Endometrium (tissue), 2 donors: ENCODE results near the gene MORC2.

Experiments used
- FAIRE-seq: peaks from 2 replicates; lab custom pipeline; 2012; peaks lifted over from hg19 to GRCh38; lab: Jason Lieb, UNC
- donor health status: control.
- donor health status: control.

Gene MORC2

DNA sequence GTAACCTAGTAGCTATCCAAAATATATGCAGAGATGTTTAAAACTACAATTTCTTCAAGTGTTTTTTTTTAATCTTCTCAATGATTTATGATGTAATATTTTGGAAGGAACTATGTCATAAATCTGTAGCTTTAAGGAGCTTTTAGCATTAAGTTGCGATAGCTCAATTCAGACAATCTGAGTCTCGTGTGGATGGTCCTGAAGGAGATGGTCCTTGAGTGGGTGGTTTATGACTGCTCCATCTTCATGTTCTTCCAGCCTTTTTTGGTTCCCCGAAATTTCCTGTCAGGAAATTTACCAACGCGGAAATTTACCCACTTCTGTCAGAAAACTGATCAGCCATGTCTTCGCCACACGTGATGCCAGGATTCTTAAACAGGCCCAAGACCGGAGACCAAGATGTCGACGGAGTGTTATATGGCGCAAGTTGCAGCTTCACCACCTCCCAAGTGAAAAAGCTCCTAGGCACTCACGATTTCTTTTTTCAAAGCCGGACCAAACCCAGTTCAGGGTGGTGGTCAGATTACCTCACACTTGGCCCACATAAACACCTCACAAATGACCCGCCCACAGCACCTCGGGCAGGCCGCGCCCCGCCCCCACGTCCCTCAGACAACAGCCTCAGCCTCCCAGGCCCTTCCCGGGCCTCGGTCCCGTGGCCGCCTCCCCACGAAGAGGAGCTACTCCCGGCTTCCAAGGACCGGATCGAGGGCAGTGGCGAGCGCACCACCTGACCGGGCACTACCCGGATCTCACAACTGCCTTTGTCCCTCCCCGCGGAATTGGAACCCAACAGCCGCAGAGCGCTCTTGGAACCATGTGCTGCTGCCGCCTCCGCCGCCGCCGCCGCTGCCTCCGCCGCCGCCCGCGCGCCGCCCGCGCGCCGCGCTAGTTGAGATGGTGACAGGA, at the start of gene MORC2:
TSS of gene MORC2 (minus strand) at position 760 of the 909 bp plus-strand sequence. CDS start 885 bp downstream, outside the sequence.
- no peak for FAIRE-seq

DNA sequence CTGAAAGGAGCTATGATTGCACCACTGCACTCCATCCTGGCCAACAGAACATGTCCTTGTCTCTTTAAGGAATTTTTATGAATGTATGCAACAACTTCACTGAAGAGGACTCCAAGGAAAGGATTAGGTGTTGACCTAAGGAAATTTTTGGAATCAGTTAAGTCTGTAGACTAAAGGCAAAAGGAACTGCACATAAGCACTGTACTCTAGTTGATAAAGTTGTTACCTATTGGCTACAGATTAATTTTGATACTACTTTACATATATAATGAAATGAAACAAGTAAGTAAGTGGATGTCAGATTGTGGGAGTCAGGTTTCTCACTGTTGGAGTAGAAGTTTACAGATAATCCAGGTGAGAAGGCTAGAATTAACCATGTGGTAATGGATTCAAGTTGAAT, 37.0 kb upstream of the MORC2 start:
- FAIRE-seq = no peak

DNA sequence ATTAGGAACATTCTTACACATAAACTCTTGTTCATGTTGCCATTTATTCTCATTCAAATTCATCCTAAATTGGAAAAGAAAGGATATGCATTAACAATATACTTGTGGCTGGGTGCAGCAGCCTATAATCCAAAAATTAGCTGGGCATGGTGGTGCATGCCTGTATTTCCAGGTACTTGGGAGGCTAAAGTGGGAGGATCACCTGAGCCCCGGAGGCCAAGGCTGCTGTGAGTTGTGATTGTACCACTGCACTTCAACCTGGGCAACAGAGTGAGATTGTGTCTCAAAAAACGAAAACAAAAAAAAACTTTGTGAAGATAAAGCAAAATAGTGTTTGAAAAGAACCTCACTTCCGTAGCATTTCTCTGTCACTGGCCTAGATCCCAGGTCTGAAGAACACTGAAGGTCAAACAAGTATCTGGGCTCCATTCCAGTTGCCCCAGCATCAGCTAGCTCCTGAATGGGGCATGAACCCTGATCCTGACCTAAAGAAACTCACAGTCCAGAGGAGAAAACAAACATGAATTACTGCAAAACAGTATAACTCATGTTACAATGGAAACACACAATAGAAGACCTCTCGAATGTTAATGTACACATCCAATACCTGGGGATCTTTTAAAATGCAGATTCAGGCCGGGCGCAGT, 32.7 kb upstream of the MORC2 start:
- FAIRE-seq = no peak

DNA sequence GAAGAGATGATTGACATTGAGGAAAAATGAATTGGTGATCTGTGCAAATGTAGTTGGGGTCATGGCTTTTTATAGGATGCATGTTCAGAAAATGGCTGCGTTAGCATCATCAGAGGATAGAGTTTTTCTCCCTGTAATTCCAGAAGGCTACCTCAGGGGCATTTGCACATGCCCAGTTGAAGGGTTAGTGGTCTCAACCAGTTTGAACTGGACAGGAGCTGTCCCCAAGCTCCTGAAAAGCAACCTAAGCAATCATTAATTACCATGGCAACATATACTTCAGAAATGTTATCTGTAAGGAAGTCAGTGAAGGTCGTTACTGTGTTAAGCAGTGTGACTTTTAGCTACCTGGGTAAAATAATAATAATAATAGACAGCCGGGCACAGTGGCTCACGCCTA, 29.8 kb upstream of the MORC2 start:
- no peak for FAIRE-seq

DNA sequence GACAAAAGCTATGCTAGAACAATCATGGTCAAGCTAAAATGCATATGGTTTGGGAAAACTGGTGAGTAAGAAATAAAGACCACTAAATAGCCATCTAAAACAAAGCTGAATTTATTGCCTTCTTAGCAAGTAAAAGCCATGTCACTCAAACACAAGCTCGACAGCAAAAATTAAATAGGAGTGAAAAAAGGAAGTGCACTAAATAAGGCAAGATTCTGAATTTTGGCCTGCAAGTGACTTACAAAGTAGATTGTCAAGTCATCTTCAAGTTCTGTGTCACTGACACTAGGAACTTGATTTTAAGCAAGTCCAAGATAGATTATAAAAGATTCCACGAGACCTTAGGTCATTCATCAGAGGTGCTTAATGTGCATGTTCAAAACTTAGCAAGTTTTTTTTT, 27.9 kb upstream of the MORC2 start:
- FAIRE-seq = no peak

DNA sequence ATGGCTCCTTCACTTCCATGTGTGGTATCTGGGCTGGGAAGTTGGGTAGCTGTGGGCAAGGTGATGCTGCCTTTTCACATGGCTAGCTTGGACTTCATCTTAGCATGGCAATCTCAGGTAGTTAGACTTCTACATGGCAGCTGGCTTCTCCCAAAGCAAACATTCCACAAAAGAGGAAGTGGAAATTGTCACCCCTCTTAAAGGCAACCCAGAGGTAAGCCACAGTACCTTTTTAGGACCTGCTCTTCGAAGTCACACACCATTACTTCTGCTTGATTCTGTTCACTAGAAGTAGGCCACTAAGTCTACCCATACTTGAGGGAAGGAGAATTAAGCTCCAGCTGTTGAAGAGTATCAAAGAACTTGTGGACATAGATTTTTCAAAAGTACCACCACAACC, 26.4 kb upstream of the MORC2 start:
- no peak for FAIRE-seq

DNA sequence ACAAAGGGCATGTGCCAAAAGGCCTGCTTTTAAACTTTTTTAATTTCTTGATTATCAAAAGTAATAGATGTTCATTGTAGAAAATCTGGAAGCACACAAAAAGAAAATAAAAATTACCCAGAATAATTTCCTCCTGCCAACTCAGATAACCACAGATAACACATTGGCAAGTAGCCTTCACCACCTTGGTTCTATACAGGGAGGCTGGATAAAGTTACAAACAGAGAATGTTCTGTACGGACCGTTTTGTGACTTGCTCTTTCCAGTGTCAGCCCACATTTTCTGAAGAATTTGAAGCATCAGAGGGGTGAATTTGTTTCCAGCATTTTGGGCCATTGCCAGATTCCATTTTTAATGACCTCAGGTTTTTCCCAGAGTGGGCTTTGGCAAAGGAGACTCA, 24.0 kb upstream of the MORC2 start:
- no peak for FAIRE-seq

DNA sequence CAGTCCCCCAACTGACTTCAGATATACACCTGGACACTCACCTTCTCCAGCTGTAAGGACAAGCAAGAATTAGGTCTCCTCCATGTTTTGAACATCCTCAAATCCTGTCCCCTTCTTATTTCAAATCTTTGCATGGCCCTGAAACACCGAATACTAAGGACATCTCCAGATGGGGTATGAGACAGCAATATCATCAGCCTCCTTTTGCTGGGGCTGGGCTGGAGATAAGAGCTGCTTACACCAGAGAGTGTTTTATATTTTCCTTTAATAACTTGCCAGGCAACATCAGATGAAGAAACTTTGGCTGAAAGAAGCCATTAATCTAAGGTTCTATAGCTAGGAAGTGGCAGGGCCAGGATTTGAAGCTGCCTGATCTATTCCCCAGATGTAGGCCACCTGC, 22.1 kb upstream of the MORC2 start:
- no peak for FAIRE-seq

DNA sequence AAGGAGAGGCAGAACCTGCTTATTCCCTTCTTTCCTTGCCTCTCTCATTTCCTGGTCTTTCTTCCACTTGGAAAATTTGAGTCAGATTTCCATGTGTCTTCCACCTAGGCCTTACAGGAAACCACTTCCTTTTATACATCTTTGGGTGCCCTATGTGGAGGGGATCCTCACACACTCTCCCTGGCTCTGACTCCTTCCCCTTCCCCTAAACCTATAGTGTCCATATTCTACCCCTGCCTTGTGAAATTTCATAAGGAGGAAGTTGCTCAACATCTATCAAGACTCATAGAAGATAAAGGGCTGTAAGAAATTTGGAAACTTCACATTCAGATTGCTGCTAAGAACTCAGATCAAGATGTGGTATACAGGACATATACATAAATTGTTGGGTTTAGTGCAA, 20.9 kb upstream of the MORC2 start:
- no peak for FAIRE-seq

DNA sequence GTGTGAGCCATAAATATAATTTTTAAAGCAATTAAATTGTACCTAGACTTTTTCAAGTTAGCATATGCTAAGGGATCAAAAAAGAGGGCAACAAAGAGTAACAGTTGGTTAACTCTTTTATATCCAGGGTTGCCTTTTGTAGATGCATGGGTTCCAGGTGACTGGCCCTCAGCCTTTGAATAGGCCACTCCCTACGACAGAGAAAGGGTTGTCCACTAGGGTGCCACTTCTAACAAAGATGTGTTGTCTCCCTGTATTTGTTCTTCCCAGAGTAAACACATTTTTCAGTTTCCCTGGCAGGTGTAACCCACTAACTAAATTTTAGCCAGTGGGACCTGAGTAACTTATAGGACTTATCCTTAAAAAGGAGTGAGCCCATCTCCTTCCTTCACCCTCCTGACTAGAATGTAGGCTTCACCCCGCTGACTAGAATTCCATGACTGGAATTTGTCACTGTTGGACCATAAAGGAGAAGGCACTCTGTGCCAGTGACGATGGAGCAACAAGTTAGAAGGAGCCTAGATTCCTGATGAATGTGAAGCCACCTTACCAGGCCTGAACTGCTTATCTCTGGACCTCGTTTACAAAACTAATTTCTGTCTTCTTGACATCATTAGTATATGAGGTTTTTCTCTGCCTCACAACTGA, 17.1 kb upstream of the MORC2 start:
- FAIRE-seq = no peak

DNA sequence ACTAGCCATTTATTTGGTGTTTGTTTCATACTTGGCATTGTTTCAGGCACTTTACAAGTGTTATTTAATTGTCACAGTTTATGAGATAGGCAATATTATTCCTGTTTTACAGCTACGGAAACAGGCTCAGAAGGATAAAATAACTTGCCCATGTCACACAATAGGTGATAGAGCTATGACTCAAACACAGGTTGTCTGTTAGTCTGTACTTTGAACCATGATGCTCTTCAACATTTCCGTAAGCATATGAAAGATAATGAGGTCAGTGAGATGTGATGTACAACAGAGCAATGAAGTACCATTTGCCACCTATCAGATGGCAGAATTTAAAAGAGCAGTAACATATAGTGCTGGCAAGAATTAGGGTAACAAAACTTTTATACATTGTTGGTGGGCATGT, 15.7 kb upstream of the MORC2 start:
- no peak for FAIRE-seq

DNA sequence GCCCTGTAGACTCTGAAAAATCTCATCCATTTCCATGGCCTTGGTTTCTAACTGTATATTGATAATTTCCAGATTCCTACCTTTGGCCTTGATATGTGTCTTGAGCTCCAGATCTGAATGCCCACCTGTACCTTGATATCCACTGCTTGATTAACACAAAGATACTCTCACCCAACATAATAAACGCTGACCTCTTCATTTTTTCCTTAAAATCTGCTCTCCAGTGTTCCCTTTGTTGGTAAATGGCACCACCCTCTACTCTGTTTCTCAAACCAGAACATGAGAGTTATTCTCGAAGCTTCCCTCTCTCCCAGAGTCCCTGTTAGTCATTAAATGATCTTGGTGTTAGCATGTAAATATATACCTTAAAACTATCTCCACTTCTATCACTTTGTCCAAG, 13.9 kb upstream of the MORC2 start:
- FAIRE-seq = no peak

DNA sequence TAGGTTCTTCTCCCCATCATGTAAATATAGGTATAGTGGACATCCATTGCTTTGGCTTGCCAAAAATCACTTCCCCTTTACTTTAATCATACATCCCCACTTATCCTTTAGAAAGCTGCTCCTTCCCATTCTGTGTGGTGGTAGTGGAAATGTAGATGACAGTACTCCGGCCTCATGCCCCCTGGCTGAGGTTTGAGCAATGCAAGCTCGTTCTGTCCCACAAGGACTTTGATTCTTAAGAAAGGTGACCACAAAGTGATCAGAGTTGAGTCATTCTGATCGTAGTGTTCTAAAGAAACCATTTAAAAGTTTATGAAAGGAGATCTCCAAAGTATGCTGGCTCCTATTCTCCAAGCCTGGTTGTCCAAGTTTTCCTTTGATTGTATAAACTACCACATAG, 11.4 kb upstream of the MORC2 start:
- FAIRE-seq = no peak

DNA sequence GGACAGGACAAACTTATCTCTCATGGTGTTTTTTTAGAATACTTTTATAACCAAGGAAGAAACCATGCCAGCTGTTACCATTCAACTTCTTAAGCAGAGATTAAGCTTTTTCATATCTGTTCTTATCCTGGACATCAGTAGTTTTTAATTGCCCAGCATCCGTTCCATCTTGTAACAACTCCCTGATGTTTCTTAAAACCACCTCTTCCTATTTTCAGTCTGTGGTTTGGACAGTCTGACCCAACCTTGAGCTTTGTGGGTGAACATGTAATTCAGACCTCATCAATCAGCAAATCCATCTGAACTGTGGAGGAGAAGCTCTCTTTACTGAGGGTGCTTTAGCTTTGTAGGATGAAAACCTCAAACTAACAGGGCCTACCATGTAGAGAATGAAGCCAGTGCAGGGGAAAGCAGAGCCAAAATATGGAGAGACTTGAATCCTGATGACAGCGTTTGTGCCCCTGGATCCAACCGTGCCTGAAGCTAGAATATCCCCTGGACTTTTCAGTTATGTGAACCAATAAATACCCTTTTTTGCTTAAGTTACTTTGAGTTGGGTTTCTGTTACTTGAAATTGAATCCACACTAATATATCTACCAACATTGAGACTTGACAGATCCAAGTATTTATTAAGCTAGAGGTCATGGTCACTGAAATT, 9.9 kb upstream of the MORC2 start:
- no peak for FAIRE-seq

DNA sequence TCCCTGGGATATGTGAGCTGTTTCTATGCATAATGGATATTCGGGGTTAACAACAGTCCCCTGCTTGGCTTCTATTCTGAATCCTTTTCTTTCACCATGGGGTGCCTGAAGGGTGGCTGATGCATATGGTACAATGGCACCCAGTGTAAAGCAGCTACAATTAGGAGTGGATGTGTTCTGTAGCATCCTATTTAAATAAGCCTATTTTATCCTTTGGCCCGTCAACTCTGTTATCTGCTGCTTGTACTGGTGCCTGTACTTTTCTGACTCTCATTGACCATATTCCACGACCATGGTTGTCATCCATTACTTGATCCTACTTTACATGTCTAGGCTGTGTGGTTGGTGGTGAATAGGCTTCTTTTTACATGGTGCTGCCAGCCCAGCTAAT, 1.8 kb upstream of the MORC2 start:
- no peak for FAIRE-seq

DNA sequence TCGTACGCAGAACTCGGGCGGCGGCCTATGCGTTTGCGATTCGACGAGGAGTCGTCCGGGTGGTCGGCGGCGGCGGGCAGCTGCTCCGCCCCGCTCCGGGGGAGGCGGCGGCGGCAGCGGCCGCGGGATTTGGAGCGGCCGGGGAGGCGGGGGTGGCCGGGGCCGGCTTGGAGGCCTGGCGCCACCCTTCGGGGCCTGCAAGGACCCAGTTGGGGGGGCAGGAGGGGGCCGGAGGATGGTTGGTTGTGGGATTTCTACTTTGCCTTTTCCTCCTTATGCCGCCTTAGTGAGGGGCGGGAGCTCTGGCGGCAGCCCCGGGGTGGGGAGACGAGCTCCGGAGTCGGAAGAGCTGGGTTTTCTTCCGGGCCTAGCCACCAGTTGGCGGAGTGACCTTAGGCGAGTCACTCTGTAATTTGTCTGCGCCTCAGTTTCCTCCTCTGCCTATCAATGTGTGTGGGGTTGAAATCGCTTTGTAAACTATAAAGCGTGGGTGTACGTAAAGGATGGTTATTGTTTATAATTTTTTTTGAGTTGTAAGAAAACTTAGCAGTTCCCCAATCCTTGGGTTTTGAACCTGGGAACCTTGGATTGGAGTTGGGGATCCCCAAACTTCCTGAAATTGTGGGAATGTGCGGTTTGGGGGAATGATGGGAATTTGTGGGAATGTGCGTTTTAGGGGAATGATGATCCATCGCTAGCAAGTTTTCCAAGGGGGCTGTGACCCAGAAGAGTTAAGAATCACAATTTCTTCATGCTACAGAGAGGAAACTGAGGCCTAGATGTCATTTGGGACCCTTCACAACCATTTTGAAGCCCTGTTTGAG, 1.2 kb upstream of the MORC2 start:
- no peak for FAIRE-seq

DNA sequence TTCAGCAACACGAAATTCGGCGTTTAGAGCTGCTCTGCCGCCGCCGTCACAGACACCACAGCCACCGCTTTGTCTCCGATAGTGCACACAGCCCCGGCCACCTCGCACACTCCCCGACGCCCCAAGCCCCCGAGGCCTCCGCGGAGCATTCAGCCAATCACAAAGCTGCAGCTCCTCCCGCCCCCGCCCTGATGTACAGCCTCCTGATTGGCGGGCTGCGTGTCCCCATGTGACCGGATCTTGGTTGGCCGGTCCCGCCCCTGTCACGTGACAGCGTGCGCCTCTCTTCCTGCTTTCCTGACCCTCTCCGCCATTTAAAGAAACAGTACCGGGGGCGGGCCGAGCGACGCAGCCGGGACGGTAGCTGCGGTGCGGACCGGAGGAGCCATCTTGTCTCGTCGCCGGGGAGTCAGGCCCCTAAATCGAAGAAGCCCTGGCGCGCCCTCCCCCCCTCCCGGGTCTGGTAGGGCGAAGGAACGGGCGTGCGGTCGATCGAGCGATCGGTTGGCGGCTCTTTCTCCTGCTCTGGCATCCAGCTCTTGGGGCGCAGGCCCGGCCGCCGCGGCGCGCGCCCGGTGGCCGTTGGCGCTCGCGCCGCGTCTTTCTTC, 454 bp upstream of the MORC2 start, which contains the start of gene TUG1:
TSS of gene TUG1 (plus strand) at position 342 of the 608 bp plus-strand sequence.
- peak; percentile 96 for FAIRE-seq

DNA sequence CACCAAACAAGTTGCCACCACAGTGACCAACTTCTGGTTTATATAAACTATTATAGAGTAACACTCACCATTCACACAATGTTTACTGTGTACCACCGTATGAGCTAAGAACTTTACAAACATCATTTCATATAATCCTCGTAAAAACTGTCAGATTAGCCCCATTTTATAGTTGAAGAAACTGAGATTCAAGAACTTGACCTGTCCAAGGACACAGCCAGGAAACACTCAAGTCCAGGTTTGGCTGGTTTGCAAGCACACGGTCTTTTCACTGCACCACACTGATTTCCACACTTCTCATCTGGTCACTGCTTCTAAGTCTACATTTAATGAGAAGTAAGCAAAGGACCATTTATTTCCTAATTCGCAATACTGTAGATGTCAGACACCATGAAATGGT, 3.7 kb downstream of the MORC2 start:
- no peak for FAIRE-seq

DNA sequence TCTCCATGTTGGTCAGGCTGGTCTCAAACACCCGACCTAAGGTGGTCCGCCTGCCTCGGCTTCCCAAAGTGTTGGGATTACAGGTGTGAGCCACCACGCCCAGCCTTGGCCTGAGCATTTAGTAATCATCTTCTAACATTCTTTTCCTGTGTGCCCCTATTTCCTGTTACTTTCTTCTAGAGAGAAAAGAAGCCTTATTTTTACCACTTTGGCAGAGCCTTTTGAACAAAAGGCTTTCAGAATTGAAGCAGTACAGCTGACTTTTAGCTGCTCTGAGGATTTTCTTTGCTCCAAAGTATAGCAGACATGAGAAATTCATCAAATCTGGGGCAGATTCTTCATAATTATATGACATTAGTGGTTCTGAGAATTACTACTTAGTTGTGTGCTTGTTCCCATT, 13.4 kb downstream of the MORC2 start:
- FAIRE-seq = no peak

DNA sequence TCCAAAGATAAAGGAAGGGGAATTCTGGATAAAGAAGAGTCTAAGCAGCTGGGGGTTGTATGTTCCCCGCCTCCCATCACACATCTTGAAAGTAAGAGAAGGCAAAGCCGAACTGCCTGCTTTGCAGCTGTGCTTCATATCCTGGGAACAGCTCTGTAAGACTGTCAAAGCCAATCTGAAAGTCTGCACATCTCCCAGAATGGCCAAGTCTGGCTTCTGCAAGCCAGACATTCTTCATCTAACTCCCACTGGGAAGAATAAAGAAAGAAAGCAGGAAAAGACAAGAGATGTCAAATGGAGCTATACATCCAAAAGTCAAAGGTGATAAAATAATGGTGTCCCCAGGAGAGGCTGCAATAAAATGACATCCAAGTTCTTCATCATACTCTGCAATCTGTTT, 15.4 kb downstream of the MORC2 start:
- FAIRE-seq = no peak

DNA sequence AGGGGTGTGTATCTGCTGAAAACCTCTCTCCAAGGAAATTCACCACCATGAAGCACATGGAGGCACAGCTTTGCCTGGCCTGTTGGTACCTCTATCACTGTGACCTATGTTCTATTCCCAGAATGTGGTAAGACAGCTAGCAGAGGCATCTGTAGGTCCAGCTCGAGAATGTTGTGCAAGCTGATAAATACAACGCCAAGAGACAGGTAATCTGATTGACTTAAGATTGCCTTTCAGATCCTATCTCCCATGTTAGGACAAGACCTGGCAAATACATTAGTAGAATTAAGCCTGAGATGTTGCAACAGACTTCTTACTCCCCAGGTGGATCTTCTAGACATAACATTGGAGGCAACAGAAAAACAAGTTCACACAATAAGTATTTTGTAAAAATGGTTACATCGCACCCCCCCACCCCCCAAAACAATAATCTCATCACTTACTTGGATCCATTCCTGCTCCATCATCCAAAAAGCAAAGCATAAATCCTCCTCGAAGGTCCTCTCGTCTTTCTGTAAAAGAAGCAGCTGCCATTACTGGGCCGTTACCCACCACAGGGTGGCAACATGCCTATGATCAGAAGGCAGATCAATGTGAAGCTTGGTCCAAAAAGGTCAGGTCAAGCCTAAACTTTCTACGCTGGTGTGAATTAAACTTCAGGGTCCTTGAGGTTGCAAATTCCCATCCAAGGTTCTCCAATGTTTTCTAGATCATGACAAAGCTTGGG, 18.5 kb downstream of the MORC2 start:
- FAIRE-seq = no peak
